Measurements from ENCODE around the gene RGPD8. TPM values are rescaled to one million over a fixed set of nuclear protein-coding genes. Genes with fewer than 3 reads are reported as not detected.
A peak's percentile ranks its signal among the peaks of the same experiment; 100 is the strongest.

The RGPD8 gene
- total and polyA plus RNA-seq, 2 of the 13 experiments (the other 11 are each of a cell fraction or from before 2014, with no cell fraction given) = 2.3 to 12.8 TPM

DNA sequence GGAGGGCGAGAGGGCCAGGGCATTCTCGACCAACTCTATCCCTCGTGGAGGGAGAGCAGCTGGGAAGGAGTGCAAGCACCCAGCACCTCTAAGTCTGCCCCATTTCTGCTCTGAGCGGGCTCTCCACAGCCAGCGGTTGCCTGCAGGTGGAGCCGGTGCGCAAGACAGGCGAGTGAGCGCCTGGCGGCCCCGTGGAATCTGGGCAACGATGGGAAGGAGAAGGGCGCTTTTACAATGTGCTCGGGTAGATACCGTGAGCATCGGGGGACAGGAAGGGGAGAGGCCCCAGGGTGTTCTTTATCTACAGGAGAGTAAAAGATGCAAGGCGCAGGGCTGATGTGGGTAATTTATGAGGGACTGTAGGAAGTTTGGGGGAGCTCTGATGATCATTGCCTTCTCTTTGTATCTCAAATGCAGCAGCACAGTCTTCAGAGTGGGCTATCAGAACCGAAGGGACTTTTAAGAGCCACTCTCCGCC is 47.6 kb upstream of the RGPD8 start (continued):
- TF ChIP-seq ZNF451 (CRISPR knock-in tag; IDR thresholded peaks at IDR 0.05) (peak; percentile 24; the same call in 1 of the 2 replicates), HOXA9 (CRISPR knock-in tag; IDR thresholded peaks at IDR 0.05; ENCODE audit: borderline replicate concordance) (0 out of 2 replicates have a peak, but pooled peaks have one; percentile 21), ZNF431 (CRISPR knock-in tag; IDR thresholded peaks at IDR 0.05; ENCODE audit: borderline replicate concordance, low read depth) (0 out of 2 replicates have a peak, but pooled peaks have one; percentile 45), ETV6 (CRISPR knock-in tag; conservative IDR thresholded peaks at IDR 0.05) (0 out of 2 replicates have a peak, but pooled peaks have one; percentile 16), TAF1 (CRISPR knock-in tag; IDR thresholded peaks at IDR 0.05) (peak; percentile 40; the same call in 1 of the 2 replicates), ZNF83 (CRISPR knock-in tag; IDR thresholded peaks at IDR 0.05; ENCODE audit: borderline replicate concordance) (0 out of 2 replicates have a peak, but pooled peaks have one; percentile 61), TEAD3 (CRISPR knock-in tag; optimal IDR thresholded peaks at IDR 0.05; ENCODE audit: borderline replicate concordance) (peak; percentile 87), SPEN (CRISPR knock-in tag; IDR thresholded peaks at IDR 0.05; ENCODE audit: low read depth) (no peak), CREM (IDR thresholded peaks at IDR 0.05) (peak; percentile 7; the same call in 1 of the 2 replicates), CREM (CRISPR knock-in tag; IDR thresholded peaks at IDR 0.05) (no peak), ZFX (CRISPR knock-in tag; IDR thresholded peaks at IDR 0.05; ENCODE audit: low read depth) (peak; percentile 59; the same call in 1 of the 2 replicates), ZNF777 (CRISPR knock-in tag; IDR thresholded peaks at IDR 0.05) (peak; percentile 79), ZC3H4 (CRISPR knock-in tag; IDR thresholded peaks at IDR 0.05; ENCODE audit: borderline replicate concordance) (0 out of 2 replicates have a peak, but pooled peaks have one; percentile 33), ZNF614 (CRISPR knock-in tag; IDR thresholded peaks at IDR 0.05; ENCODE audit: borderline replicate concordance) (0 out of 2 replicates have a peak, but pooled peaks have one; percentile 29), ZNF335 (CRISPR knock-in tag; IDR thresholded peaks at IDR 0.05) (0 out of 2 replicates have a peak, but pooled peaks have one; percentile 31), MIER3 (CRISPR knock-in tag; IDR thresholded peaks at IDR 0.05; ENCODE audit: borderline replicate concordance) (0 out of 2 replicates have a peak, but pooled peaks have one; percentile 21)
- TF ChIP-seq, protein P1, sequence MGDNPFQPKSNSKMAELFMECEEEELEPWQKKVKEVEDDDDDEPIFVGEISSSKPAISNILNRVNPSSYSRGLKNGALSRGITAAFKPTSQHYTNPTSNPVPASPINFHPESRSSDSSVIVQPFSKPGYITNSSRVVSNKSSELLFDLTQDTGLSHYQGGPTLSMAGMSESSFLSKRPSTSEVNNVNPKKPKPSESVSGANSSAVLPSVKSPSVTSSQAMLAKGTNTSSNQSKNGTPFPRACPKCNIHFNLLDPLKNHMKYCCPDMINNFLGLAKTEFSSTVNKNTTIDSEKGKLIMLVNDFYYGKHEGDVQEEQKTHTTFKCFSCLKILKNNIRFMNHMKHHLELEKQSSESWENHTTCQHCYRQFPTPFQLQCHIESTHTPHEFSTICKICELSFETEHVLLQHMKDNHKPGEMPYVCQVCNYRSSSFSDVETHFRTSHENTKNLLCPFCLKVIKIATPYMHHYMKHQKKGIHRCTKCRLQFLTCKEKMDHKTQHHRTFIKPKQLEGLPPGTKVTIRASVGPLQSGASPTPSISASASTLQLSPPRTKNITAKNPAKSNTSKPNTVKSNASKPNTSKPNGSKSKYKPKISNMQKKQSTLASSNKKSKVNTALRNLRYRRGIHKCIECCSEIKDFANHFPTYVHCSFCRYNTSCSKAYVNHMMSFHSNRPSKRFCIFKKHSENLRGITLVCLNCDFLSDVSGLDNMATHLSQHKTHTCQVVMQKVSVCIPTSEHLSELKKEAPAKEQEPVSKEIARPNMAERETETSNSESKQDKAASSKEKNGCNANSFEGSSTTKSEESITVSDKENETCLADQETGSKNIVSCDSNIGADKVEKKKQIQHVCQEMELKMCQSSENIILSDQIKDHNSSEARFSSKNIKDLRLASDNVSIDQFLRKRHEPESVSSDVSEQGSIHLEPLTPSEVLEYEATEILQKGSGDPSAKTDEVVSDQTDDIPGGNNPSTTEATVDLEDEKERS (CRISPR knock-in tag; IDR thresholded peaks at IDR 0.05) = no peak; the same call in 1 of the 2 replicates
- TF ChIP-seq, protein P2, sequence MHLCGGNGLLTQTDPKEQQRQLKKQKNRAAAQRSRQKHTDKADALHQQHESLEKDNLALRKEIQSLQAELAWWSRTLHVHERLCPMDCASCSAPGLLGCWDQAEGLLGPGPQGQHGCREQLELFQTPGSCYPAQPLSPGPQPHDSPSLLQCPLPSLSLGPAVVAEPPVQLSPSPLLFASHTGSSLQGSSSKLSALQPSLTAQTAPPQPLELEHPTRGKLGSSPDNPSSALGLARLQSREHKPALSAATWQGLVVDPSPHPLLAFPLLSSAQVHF (CRISPR knock-in tag; IDR thresholded peaks at IDR 0.05) = no peak
- TF ChIP-seq, protein P3, sequence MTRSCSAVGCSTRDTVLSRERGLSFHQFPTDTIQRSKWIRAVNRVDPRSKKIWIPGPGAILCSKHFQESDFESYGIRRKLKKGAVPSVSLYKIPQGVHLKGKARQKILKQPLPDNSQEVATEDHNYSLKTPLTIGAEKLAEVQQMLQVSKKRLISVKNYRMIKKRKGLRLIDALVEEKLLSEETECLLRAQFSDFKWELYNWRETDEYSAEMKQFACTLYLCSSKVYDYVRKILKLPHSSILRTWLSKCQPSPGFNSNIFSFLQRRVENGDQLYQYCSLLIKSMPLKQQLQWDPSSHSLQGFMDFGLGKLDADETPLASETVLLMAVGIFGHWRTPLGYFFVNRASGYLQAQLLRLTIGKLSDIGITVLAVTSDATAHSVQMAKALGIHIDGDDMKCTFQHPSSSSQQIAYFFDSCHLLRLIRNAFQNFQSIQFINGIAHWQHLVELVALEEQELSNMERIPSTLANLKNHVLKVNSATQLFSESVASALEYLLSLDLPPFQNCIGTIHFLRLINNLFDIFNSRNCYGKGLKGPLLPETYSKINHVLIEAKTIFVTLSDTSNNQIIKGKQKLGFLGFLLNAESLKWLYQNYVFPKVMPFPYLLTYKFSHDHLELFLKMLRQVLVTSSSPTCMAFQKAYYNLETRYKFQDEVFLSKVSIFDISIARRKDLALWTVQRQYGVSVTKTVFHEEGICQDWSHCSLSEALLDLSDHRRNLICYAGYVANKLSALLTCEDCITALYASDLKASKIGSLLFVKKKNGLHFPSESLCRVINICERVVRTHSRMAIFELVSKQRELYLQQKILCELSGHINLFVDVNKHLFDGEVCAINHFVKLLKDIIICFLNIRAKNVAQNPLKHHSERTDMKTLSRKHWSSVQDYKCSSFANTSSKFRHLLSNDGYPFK (CRISPR knock-in tag; IDR thresholded peaks at IDR 0.05; ENCODE audit: borderline replicate concordance) = peak; percentile 25; the same call in 1 of the 2 replicates
- TF ChIP-seq, protein P4, sequence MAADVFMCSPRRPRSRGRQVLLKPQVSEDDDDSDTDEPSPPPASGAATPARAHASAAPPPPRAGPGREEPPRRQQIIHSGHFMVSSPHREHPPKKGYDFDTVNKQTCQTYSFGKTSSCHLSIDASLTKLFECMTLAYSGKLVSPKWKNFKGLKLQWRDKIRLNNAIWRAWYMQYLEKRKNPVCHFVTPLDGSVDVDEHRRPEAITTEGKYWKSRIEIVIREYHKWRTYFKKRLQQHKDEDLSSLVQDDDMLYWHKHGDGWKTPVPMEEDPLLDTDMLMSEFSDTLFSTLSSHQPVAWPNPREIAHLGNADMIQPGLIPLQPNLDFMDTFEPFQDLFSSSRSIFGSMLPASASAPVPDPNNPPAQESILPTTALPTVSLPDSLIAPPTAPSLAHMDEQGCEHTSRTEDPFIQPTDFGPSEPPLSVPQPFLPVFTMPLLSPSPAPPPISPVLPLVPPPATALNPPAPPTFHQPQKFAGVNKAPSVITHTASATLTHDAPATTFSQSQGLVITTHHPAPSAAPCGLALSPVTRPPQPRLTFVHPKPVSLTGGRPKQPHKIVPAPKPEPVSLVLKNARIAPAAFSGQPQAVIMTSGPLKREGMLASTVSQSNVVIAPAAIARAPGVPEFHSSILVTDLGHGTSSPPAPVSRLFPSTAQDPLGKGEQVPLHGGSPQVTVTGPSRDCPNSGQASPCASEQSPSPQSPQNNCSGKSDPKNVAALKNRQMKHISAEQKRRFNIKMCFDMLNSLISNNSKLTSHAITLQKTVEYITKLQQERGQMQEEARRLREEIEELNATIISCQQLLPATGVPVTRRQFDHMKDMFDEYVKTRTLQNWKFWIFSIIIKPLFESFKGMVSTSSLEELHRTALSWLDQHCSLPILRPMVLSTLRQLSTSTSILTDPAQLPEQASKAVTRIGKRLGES (CRISPR knock-in tag; IDR thresholded peaks at IDR 0.05; ENCODE audit: borderline replicate concordance) = no peak

Data from HepG2 (cell line).